ENCODE data around the gene ZBTB12. TPM values are rescaled to one million over a fixed set of nuclear protein-coding genes. Genes with fewer than 3 reads are reported as not detected.

ZBTB12 gene
- total and polyA plus RNA-seq, 2 of the 13 experiments (the other 11 are each of a cell fraction or from before 2014, with no cell fraction given): 4.8 to 6.0 TPM

DNA sequence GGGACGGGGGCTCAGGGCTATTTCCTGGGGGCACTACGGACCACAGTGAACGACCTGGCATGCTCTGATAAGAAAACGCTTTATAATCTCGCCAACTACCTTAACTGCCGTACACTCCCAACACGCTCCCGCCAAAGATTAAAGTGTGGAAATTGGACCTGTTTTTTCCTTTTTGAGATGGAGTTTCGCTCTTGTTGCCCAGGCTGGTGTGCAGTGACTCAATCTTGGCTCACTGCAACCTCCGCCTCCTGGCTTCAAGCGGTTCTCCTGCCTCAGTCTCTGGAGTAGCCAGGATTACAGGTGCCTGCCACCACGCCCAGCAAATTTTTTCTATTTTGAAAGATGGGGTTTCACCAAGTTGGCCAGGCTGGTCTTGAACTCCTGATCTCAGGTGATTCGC, 22.7 kb downstream of the ZBTB12 start (continued):
- TF ChIP-seq ZNF337 (CRISPR knock-in tag; IDR thresholded peaks at IDR 0.05; ENCODE audit: borderline replicate concordance, low read depth): no peak
- TF ChIP-seq, protein P1, sequence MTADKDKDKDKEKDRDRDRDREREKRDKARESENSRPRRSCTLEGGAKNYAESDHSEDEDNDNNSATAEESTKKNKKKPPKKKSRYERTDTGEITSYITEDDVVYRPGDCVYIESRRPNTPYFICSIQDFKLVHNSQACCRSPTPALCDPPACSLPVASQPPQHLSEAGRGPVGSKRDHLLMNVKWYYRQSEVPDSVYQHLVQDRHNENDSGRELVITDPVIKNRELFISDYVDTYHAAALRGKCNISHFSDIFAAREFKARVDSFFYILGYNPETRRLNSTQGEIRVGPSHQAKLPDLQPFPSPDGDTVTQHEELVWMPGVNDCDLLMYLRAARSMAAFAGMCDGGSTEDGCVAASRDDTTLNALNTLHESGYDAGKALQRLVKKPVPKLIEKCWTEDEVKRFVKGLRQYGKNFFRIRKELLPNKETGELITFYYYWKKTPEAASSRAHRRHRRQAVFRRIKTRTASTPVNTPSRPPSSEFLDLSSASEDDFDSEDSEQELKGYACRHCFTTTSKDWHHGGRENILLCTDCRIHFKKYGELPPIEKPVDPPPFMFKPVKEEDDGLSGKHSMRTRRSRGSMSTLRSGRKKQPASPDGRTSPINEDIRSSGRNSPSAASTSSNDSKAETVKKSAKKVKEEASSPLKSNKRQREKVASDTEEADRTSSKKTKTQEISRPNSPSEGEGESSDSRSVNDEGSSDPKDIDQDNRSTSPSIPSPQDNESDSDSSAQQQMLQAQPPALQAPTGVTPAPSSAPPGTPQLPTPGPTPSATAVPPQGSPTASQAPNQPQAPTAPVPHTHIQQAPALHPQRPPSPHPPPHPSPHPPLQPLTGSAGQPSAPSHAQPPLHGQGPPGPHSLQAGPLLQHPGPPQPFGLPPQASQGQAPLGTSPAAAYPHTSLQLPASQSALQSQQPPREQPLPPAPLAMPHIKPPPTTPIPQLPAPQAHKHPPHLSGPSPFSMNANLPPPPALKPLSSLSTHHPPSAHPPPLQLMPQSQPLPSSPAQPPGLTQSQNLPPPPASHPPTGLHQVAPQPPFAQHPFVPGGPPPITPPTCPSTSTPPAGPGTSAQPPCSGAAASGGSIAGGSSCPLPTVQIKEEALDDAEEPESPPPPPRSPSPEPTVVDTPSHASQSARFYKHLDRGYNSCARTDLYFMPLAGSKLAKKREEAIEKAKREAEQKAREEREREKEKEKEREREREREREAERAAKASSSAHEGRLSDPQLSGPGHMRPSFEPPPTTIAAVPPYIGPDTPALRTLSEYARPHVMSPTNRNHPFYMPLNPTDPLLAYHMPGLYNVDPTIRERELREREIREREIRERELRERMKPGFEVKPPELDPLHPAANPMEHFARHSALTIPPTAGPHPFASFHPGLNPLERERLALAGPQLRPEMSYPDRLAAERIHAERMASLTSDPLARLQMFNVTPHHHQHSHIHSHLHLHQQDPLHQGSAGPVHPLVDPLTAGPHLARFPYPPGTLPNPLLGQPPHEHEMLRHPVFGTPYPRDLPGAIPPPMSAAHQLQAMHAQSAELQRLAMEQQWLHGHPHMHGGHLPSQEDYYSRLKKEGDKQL (CRISPR knock-in tag; IDR thresholded peaks at IDR 0.05; ENCODE audit: low read depth): no peak

DNA sequence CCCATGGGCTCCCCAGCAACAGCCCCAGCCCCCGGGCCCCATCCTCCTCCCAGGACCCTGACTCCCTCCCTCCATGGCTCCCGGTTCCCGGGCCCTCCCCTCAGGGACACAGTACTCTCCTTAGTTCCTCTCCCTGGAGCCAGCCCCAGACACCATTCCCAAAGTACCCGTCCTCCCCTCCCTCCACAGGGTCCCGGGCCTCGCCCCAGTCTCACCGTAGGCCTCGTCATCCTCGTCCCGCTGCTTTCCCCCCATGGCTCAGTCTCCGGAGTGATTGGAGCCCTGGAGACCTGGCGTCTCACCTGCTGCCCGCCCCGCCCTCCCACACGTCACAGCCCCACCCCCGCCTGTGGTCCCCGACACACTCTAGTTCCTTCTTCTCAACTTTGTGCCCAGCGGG, 23.2 kb downstream of the ZBTB12 start, which contains the start of gene SLC44A4:
Gene SLC44A4, minus strand, starts transcription at position 272 of the 400 bp plus-strand sequence. Its CDS starts 17 bp downstream, at position 255.
- WGBS (ENCODE audit: low lambda C conversion rate): 76% methylated on average over 18 of the region's 18 CpGs
- H3K79me2 ChIP-seq (ENCODE audit: insufficient read depth, low read length): no peaks in the 10 kb centered on the region
- BruUV-seq (replicated peaks): no TSS peak
- ChIA-PET POLR2A (interaction anchor here (1.1 to 7.2 kb wide), 2 partner anchors 11 to 14 kb away, joined by 3 to 103 read pairs; partner anchors contain the start of gene NEU1), CTCF (ENCODE audit: low intra/inter-chr PET ratio, low total read pairs) (no interaction called here)
- no peaks in the 10 kb centered on the region for H3K9me3 ChIP-seq (ENCODE audit: low read length)
- no peaks in the 10 kb centered on the region for H3K27me3 ChIP-seq (ENCODE audit: control insufficient read depth in 1 of 2, insufficient read depth in 2 of 2, low read length in 2 of 2)
- TF ChIP-seq KDM4B (CRISPR knock-in tag; IDR thresholded peaks at IDR 0.05) (no peak), TCF12 (IDR thresholded peaks at IDR 0.05) (no peak), TCF12 (CRISPR knock-in tag; IDR thresholded peaks at IDR 0.05) (no peak), CCDC6 (CRISPR knock-in tag; IDR thresholded peaks at IDR 0.05) (no peak), ATF7 (IDR thresholded peaks at IDR 0.05) (no peak), ATF7 (CRISPR knock-in tag; IDR thresholded peaks at IDR 0.05) (no peak), SMC3 (IDR thresholded peaks at IDR 0.05; ENCODE audit: low read length) (no peak), SRY (CRISPR knock-in tag; IDR thresholded peaks at IDR 0.05) (no peak), RARG (CRISPR knock-in tag; IDR thresholded peaks at IDR 0.05; ENCODE audit: low read depth) (no peak), KDM5B (CRISPR knock-in tag; IDR thresholded peaks at IDR 0.05; ENCODE audit: borderline replicate concordance) (no peak), ZNF737 (CRISPR knock-in tag; IDR thresholded peaks at IDR 0.05; ENCODE audit: borderline replicate concordance) (no peak), CENPX (CRISPR knock-in tag; IDR thresholded peaks at IDR 0.05) (no peak), ZNF788 (CRISPR knock-in tag; IDR thresholded peaks at IDR 0.05; ENCODE audit: borderline replicate concordance) (no peak), NPAS2 (CRISPR knock-in tag; IDR thresholded peaks at IDR 0.05; ENCODE audit: borderline replicate concordance) (no peak), PTBP1 (IDR thresholded peaks at IDR 0.05; ENCODE audit: low read depth, low read length, poor library complexity, severe bottlenecking) (no peak), HOXA5 (CRISPR knock-in tag; IDR thresholded peaks at IDR 0.05) (no peak), ZNF329 (CRISPR knock-in tag; IDR thresholded peaks at IDR 0.05; ENCODE audit: low read depth) (no peak), ZNF34 (CRISPR knock-in tag; IDR thresholded peaks at IDR 0.05; ENCODE audit: borderline replicate concordance) (no peak), ZNF614 (CRISPR knock-in tag; IDR thresholded peaks at IDR 0.05; ENCODE audit: borderline replicate concordance) (no peak), ETV5 (CRISPR knock-in tag; IDR thresholded peaks at IDR 0.05; ENCODE audit: borderline replicate concordance) (no peak)
- peak within 1 kb of the TSS; percentile 42 to 72 (median 46) for H3K4me3 ChIP-seq (replicated peaks in 1 of 3; ENCODE audit: insufficient read depth in 1 of 3, low read depth in 2 of 3, low read length in 3 of 3)
- H3K36me3 ChIP-seq (replicated peaks in 1 of 2; ENCODE audit: control insufficient read depth in 1 of 2, insufficient read depth in 2 of 2, low read length in 2 of 2): peaks cover 21 to 39% of the 10 kb centered on the region in 2 experiments
- H4K20me1 ChIP-seq (ENCODE audit: insufficient read depth, low read length): no peaks in the 10 kb centered on the region
- ATAC-seq (no peak), FAIRE-seq (no peak), DNase-seq (ENCODE audit: low spot score) (no peak)
- H3K4me1 ChIP-seq (ENCODE audit: insufficient read depth, low read length): peaks cover 41% of the 10 kb centered on the region
- peak within 1 kb of the TSS; percentile 8 for H2AFZ ChIP-seq (ENCODE audit: low read length)
- H3K9ac ChIP-seq (ENCODE audit: insufficient read depth, low read depth, low read length): peak within 1 kb of the TSS; percentile 65
- no peak within 1 kb of the TSS for H3K27ac ChIP-seq (ENCODE audit: extremely low read length, insufficient read depth, low read length)
- peak within 1 kb of the TSS; percentile 92 for H3K4me2 ChIP-seq (ENCODE audit: low read depth, low read length)
- intact Hi-C loops (cut with micrococcal nuclease; ENCODE audit: unreplicated experiment) (no loop called here), in situ Hi-C loops (cut with HindIII; ENCODE audit: extremely low pct_ligation_motif_present, low pct_unique_long_range_greater_than_20kb) (no loop called here)

Measured in HepG2 (cell line).